Panc1 (cell line): ENCODE results near the gene UBE2J2. TPM values are rescaled to one million over a fixed set of nuclear protein-coding genes. Genes with fewer than 3 reads are reported as not detected.

ENCODE experiments used
- ATAC-seq: fragments of 200-7000 bp; cut with Tn5 transposase; 2 replicates; pipeline ENCODE4 v1.9.1; 2020; ENCODE audit warnings: mild to moderate bottlenecking, moderate library complexity
- BruUV-seq: library from RNA; stranded (reverse); fragments of 400-500 nt; replicated peaks from 2 replicates; lab custom pipeline; 2021; lab: Mats Ljungman, UMichigan
- CTCF ChIA-PET: fragments of 300-600 bp; sonication (Branson Sonifier 250); formaldehyde crosslinking; loops from one replicate; lab custom pipeline; 2022; ENCODE audit warnings: antibody characterized with exemption; lab: Charles Lee
- POLR2A ChIA-PET: fragments of 300-600 bp; sonication (Branson Sonifier 250); formaldehyde crosslinking; loops from one replicate; lab custom pipeline; 2022; ENCODE audit warnings: antibody characterized with exemption; lab: Charles Lee
- DNase-seq: peaks from one replicate; pipeline ENCODE4 v3.0.0-alpha.2; 2010; ENCODE audit warnings: low read depth, low spot score
- H3K27ac ChIP-seq: 2 replicates; pipeline ENCODE4 v1.5.1; 2011; ENCODE audit warnings: mild to moderate bottlenecking, low read length, inconsistent platforms
- H3K27me3 ChIP-seq: fragments of 200-500 bp; sonication (Bioruptor generic); 2 replicates; pipeline ENCODE4 v1.6.0; 2014; ENCODE audit warnings: low read length, inconsistent platforms; ENCODE audit not compliant: control insufficient read depth, insufficient read depth
- H3K36me3 ChIP-seq: fragments of 200-500 bp; sonication (Bioruptor generic); 2 replicates; pipeline ENCODE4 v1.5.1; 2014; ENCODE audit warnings: inconsistent platforms, mild to moderate bottlenecking, low read length, moderate library complexity; ENCODE audit not compliant: control insufficient read depth, insufficient read depth
- H3K4me1 ChIP-seq: 2 replicates; pipeline ENCODE4 v1.5.1; 2011; ENCODE audit warnings: inconsistent platforms, mild to moderate bottlenecking, low read length, moderate library complexity; ENCODE audit not compliant: control insufficient read depth, insufficient read depth
- H3K4me3 ChIP-seq, 2 experiments: 2 replicates each; pipeline ENCODE4 v1.5.1; 2011 to 2012; ENCODE audit warnings: low read depth in 2 of 2, low read length in 2 of 2, mild to moderate bottlenecking in 2 of 2, inconsistent platforms in 1 of 2, moderate library complexity in 1 of 2
- H3K9me3 ChIP-seq: fragments of 200-500 bp; sonication (Bioruptor generic); 2 replicates; pipeline ENCODE4 v1.5.1; 2014; ENCODE audit warnings: low read depth, mild to moderate bottlenecking, inconsistent platforms, low read length, moderate library complexity; ENCODE audit not compliant: control insufficient read depth, insufficient read depth
- CTCF ChIP-seq: fragments of 450-650 bp; IDR thresholded peaks from 2 replicates; pipeline ENCODE4 v1.5.1; 2017; ENCODE audit warnings: mild to moderate bottlenecking
- POLR2AphosphoS5 ChIP-seq: IDR thresholded peaks from 2 replicates; pipeline ENCODE4 v1.6.1; 2012; ENCODE audit warnings: mild to moderate bottlenecking, low read depth, low read length, moderate library complexity
- REST ChIP-seq, 2 experiments: IDR thresholded peaks; 2 replicates each; pipeline ENCODE4 v1.6.1; 2011 to 2012; ENCODE audit warnings: low read depth in 2 of 2, control low read depth in 1 of 2, low read length in 1 of 2, mild to moderate bottlenecking in 1 of 2, moderate library complexity in 1 of 2; ENCODE audit not compliant: insufficient read depth in 1 of 2
- SIN3A ChIP-seq: IDR thresholded peaks from 2 replicates; pipeline ENCODE4 v1.6.1; 2012; ENCODE audit warnings: low read depth, mild to moderate bottlenecking, low read length, moderate library complexity, borderline replicate concordance; ENCODE audit not compliant: insufficient read depth
- TCF7L2 ChIP-seq: IDR thresholded peaks from 2 replicates; pipeline ENCODE4 v1.6.1; 2011; ENCODE audit warnings: mild to moderate bottlenecking, low read depth, low read length, inconsistent platforms
- in situ Hi-C: cut with HindIII; loops from 2 replicates; pipeline ENCODE4 v1.10.0; 2016; ENCODE audit warnings: low sequenced_read_pairs, low pct_unique_long_range_greater_than_20kb
- intact Hi-C: fragments of 100-400 bp; cut with micrococcal nuclease; formaldehyde crosslinking; loops from one replicate; pipeline ENCODE4 v1.10.0; 2022; ENCODE audit not compliant: unreplicated experiment
- total RNA-seq: library from RNA; stranded (reverse); gene quantifications from one replicate; pipeline ENCODE4 v1.2.1, GENCODE V29; 2021; ENCODE audit not compliant: unreplicated experiment

The UBE2J2 gene
- total RNA-seq, 1 experiment from 2014 or later, result 101 TPM

- CTCF ChIA-PET, result no interaction called here
- no peak overlapping the region for H3K4me3 ChIP-seq
- POLR2A ChIA-PET, result no interaction called here
- ATAC-seq (no peak), DNase-seq (no peak)
- no peaks in the 10 kb centered on the region for H3K9me3 ChIP-seq
- peak overlapping the region; percentile 34 for H3K27ac ChIP-seq
- intact Hi-C loops, result no loop called here
- in situ Hi-C loops, result no loop called here
- no TSS peak for BruUV-seq
- peaks cover 38% of the 10 kb centered on the region for H3K4me1 ChIP-seq
- TF ChIP-seq TCF7L2 (no peak), POLR2AphosphoS5 (no peak), SIN3A (no peak), CTCF (no peak), REST (IDR thresholded peaks at IDR 0.05; ENCODE audit: insufficient read depth in 1 of 2, low read depth in 2 of 2, low read length in 1 of 2) (no peak)
- H3K36me3 ChIP-seq, result no peaks in the 10 kb centered on the region; the same call in 1 of the 2 replicates
- no peaks in the 10 kb centered on the region for H3K27me3 ChIP-seq
These were observed 45.4 kb upstream of the UBE2J2 start for GRCh38 chr1:1318777-1319645.

- H3K4me1 ChIP-seq, result peaks cover 38% of the 10 kb centered on the region
- H3K36me3 ChIP-seq, result no peaks in the 10 kb centered on the region; the same call in none of the 2 replicates
- no peak overlapping the region for H3K4me3 ChIP-seq
- no peaks in the 10 kb centered on the region for H3K9me3 ChIP-seq
- TSS peak; percentile 71 for BruUV-seq
- DNase-seq, result no peak
- POLR2A ChIA-PET, result no interaction called here
- intact Hi-C loops, result no loop called here
- H3K27ac ChIP-seq, result peak overlapping the region; percentile 48
- no peak for TF ChIP-seq TCF7L2
- TF ChIP-seq POLR2AphosphoS5, result peak; percentile 64; the same call in 1 of the 2 replicates
- H3K27me3 ChIP-seq, result no peaks in the 10 kb centered on the region
- CTCF ChIA-PET, result no interaction called here
- peak; percentile 74 for ATAC-seq
- in situ Hi-C loops, result no loop called here
These were observed 44.5 kb upstream of the UBE2J2 start for GRCh38 chr1:1318131-1318652.
